Stomach (tissue), 9 donors: ENCODE data around the gene MMP10. TPM values are rescaled to one million over a fixed set of nuclear protein-coding genes. Genes with fewer than 3 reads are reported as not detected.

Experiments
- DNase-seq, 2 donors: peaks; one replicate each; pipeline versions ENCODE4 v3.0.0 to v3.0.0-alpha.2; 2013 to 2019
- H3K27ac ChIP-seq, 5 donors: fragments of 200-600 bp in 4 of 5; sonication (generic) in 4 of 5; one replicate each; pipeline ENCODE4 v1.5.1; 2013 to 2019; ENCODE audit warnings: mild to moderate bottlenecking in 1 of 5, moderate library complexity in 1 of 5
- H3K27me3 ChIP-seq, 3 donors: fragments of 200-600 bp; sonication (generic); one replicate each; pipeline ENCODE4 v1.5.1; 2017 to 2019; ENCODE audit warnings: mixed run types in 1 of 3
- H3K36me3 ChIP-seq, 4 donors: fragments of 200-600 bp; sonication (generic); 1 replicate in 3 of 4; 2 replicates in 1 of 4; pipeline ENCODE4 v1.5.1; 2016 to 2019
- H3K4me1 ChIP-seq, 4 donors: fragments of 200-600 bp; sonication (generic); one replicate each; pipeline ENCODE4 v1.5.1; 2016 to 2019
- H3K4me3 ChIP-seq, 4 donors: fragments of 200-600 bp; sonication (generic) in 3 of 4; one replicate each; pipeline ENCODE4 v1.5.1; 2016 to 2019; ENCODE audit warnings: mild to moderate bottlenecking in 1 of 4
- H3K9me3 ChIP-seq, 4 donors: fragments of 200-600 bp; sonication (generic); one replicate each; pipeline ENCODE4 v1.5.1; 2016 to 2019
- EP300 ChIP-seq: sonication (generic); formaldehyde crosslinking; IDR thresholded peaks from one replicate; pipeline ENCODE4 v1.6.1; 2017; ENCODE audit warnings: antibody characterized with exemption
- POLR2A ChIP-seq, 4 donors: fragments of 450-650 bp; IDR thresholded peaks; one replicate each; pipeline ENCODE4 v1.6.1; 2016; ENCODE audit warnings: antibody characterized with exemption in 4 of 4, control low read depth in 2 of 4, mild to moderate bottlenecking in 1 of 4, moderate library complexity in 1 of 4
- POLR2AphosphoS5 ChIP-seq, 3 donors: sonication (generic); formaldehyde crosslinking; IDR thresholded peaks; one replicate each; pipeline ENCODE4 v1.6.1; 2016; ENCODE audit warnings: antibody characterized with exemption in 3 of 3
- WGBS, 5 donors: extraction: QIAGEN DNeasy Blood & Tissue Kit in 3 of 5; methylation state at CpG; one replicate each; pipeline versions ENCODE4 v1.1.5 to v1.1.7; 2013 to 2018; 5-methylcytosine and 5-hydroxymethylcytosine counted together
- intact Hi-C: fragments of 100-400 bp; cut with DNase I; formaldehyde crosslinking; loops from one replicate; pipeline ENCODE4 v1.15.1; 2023; ENCODE audit warnings: low total_unique reads
- polyA plus RNA-seq, 3 donors: library from polyadenylated mRNA; stranded (reverse); fragments of 200-250 nt; gene quantifications; one replicate each; pipeline ENCODE4 v1.2.3, GENCODE V29; 2013
- total RNA-seq, 5 donors: library from RNA; depleted of rRNA; stranded (reverse); fragments of >200 nt; gene quantifications; one replicate each; pipeline versions ENCODE4 v1.1.0 to v1.2.3, GENCODE V29; 2014 to 2016
- TF ChIP-seq, protein P1 (sequence below), 7 experiments: fragments of 450-650 bp in 4 of 7; fragments of 200-600 bp in 3 of 7; sonication (generic) in 3 of 7; IDR thresholded peaks; one replicate each; pipeline ENCODE4 v1.5.1; 2016 to 2019; ENCODE audit warnings: antibody characterized with exemption in 7 of 7, control low read depth in 2 of 7, mild to moderate bottlenecking in 1 of 7
- donor health status: healthy with polysubstance abuse.
- donor health status: Bipolar disorder and iron deficiency.
- donor health status: healthy.

The MMP10 gene
- total and polyA plus RNA-seq, 8 donors: 0.10 to 8.8 (median 0.92) TPM; not detected in 3

DNA sequence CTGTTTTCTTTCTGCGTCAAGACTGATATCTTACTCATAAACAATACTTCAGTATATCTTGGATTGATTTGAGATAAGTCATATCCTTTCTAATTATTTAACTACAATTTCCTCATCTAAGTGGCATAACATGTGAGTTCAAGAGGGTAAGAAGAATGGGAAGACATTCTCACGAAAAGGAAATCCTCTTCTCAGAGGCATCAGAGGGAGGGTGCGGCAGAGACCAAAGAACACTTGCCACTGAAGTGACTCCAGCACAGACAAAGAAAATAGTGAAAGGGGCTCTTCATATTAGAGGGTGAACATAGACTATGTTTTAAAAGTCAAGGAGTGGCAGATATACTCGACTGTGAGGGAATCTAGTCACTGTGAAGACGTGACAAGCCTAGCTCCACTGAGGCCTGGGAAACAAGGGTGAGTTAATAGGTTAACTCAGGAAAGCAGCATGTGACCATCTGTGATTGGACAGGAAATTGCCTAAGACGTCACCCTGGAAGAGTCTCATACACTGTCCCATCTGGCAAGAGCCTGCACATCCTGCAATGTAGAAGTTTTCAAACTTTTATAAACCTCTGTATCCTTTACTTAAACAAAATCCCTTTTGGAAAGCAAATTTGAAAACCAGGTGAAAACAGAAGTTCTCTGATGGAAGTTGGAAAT lies 19.4 kb upstream of the MMP10 start:
- Histone ChIP-seq H3K4me3 (no peak overlapping the region), H3K9me3 (no peaks in the 10 kb centered on the region), H3K27me3 (no peaks in the 10 kb centered on the region), H3K36me3 (no peaks in the 10 kb centered on the region), H3K4me1 (peaks cover 0 to 22% (median under 1%) of the 10 kb centered on the region in 4 donors), H3K27ac (peak overlapping the region in 1 of 5 donors; percentile 45)
- intact Hi-C loops: no loop called here
- TF ChIP-seq POLR2A (IDR thresholded peaks at IDR 0.05) (no peak), EP300 (no peak), POLR2AphosphoS5 (IDR thresholded peaks at IDR 0.05) (no peak)
- TF ChIP-seq, protein P1, sequence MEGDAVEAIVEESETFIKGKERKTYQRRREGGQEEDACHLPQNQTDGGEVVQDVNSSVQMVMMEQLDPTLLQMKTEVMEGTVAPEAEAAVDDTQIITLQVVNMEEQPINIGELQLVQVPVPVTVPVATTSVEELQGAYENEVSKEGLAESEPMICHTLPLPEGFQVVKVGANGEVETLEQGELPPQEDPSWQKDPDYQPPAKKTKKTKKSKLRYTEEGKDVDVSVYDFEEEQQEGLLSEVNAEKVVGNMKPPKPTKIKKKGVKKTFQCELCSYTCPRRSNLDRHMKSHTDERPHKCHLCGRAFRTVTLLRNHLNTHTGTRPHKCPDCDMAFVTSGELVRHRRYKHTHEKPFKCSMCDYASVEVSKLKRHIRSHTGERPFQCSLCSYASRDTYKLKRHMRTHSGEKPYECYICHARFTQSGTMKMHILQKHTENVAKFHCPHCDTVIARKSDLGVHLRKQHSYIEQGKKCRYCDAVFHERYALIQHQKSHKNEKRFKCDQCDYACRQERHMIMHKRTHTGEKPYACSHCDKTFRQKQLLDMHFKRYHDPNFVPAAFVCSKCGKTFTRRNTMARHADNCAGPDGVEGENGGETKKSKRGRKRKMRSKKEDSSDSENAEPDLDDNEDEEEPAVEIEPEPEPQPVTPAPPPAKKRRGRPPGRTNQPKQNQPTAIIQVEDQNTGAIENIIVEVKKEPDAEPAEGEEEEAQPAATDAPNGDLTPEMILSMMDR (IDR thresholded peaks at IDR 0.05): no peak
- 47 to 59% (median 55%) methylated on average over 6 of the region's 6 CpGs for WGBS, 5 donors
- DNase-seq: peak in 1 of 2 donors; percentile 34

DNA sequence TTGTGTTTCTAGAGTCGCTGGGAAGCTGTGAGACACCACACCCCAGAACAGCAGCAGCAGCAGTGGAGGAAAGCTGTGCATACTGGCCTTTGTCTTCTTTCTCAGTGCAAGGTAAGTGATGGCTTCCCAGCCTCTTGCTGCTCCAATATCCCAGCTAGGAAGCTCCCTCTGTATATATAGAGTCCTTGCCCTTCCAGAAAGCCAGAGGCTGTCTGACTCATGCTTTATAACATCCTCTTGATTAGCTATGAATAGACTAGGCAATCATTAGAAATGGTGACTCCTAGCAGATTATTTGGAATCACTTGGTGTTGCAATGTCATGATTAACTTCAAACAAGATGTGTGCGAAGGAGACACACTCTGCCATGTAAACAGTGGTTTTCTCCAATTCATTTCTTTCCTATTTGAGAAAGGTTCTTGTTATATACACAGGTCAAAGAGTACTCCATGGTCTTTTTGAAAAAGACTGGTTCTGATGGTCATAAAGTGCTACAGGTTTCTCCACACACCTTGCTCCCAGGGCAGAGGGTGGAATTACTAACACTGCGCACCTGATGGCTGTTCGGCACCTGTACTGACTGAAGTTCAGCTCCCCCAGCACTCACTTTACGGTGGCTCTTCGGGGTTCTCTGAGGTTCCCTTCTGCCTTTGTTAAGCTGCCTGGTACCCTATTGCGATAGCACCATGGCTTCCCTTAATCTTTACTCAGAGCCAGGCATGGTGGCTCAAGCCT lies 17.8 kb upstream of the MMP10 start, which contains the start of gene MMP1:
MMP1 (minus strand) TSS at position 149 of the 735 bp plus-strand sequence; CDS start at position 81, 68 bp downstream.
- no peaks in the 10 kb centered on the region for H3K27me3 ChIP-seq
- peaks cover 8 to 37% (median 10%) of the 10 kb centered on the region in 4 donors for H3K4me1 ChIP-seq
- H3K4me3 ChIP-seq: no peak within 1 kb of the TSS
- intact Hi-C loops: no loop called here
- TF ChIP-seq POLR2AphosphoS5 (IDR thresholded peaks at IDR 0.05) (peak in 2 of 3 donors; percentile 36 to 42), EP300 (no peak)
- H3K36me3 ChIP-seq: no peaks in the 10 kb centered on the region
- WGBS, 5 donors: 78 to 83% (median 81%) methylated on average over 7 of the region's 7 CpGs
- no peak for DNase-seq
- H3K9me3 ChIP-seq: no peaks in the 10 kb centered on the region
- no peak within 1 kb of the TSS for H3K27ac ChIP-seq

DNA sequence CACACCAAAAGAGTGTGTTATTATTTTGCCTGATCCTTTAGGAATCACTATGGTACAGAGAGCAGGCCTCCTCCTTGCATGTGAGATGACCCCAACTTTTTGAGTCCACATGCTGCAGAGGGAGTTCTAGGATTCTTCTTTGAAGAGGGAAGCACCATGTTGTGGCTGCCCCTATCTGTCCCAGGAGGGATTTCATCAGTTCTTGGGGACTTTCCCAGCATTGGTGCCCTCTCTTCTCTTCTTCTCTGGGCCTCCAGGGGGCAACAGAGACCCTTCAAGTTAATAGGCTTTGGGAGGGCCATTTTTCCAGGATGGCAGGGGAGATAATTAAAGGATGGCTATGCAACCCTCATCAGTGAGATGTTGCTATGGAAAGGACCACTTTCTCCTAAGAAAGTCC lies 14.0 kb upstream of the MMP10 start:
- H3K4me1 ChIP-seq: peaks cover 9 to 32% (median 12%) of the 10 kb centered on the region in 4 donors
- H3K9me3 ChIP-seq: no peaks in the 10 kb centered on the region
- H3K27me3 ChIP-seq: no peaks in the 10 kb centered on the region
- DNase-seq: no peak
- H3K36me3 ChIP-seq: no peaks in the 10 kb centered on the region
- H3K4me3 ChIP-seq: no peak overlapping the region
- H3K27ac ChIP-seq: peak overlapping the region in 3 of 5 donors; percentile 5 to 68 (median 22)
- intact Hi-C loops: no loop called here
- TF ChIP-seq, protein P1 (IDR thresholded peaks at IDR 0.05): no peak
- TF ChIP-seq EP300 (no peak), POLR2A (IDR thresholded peaks at IDR 0.05) (no peak), POLR2AphosphoS5 (IDR thresholded peaks at IDR 0.05) (no peak)

DNA sequence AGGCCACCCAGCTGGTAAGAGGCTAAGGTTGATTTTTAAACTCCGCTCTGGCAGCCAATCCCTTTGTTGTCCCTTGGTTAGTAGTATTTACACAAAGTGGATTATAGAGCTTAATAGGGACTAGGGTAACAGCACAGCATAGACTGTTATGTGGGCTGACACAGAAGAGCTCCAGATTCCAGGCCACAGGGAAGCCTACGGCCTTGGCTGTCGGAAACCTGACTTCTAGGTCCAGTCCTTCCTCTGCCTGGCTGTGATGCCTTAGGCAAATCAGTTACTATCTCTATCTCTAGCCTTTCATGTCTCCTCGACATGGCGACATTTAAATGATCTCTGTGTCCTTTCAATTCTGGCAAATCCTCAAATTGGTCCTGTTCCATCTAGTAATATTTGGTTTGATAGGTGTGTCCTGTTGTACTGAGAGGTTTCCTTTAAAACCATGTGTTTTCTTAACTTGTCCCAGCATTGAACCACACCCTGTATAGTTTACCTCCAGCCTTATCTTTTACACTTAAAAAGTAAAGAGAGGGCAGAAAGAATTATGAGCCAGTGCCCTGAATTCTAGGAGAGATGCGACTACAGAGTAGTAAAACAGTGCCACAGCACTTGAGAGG lies 13.4 kb upstream of the MMP10 start:
- WGBS, 5 donors: 21 to 48% (median 33%) methylated on average over 6 of the region's 6 CpGs
- peak in 1 of 2 donors; percentile 31 for DNase-seq
- H3K4me3 ChIP-seq: no peak overlapping the region
- intact Hi-C loops: no loop called here
- H3K9me3 ChIP-seq: no peaks in the 10 kb centered on the region
- H3K27me3 ChIP-seq: no peaks in the 10 kb centered on the region
- peaks cover 9 to 31% (median 12%) of the 10 kb centered on the region in 4 donors for H3K4me1 ChIP-seq
- TF ChIP-seq POLR2A (IDR thresholded peaks at IDR 0.05) (no peak), POLR2AphosphoS5 (IDR thresholded peaks at IDR 0.05) (peak in 2 of 3 donors; percentile 27 to 41)
- H3K36me3 ChIP-seq: no peaks in the 10 kb centered on the region
- peak overlapping the region; percentile 22 to 76 (median 68) for H3K27ac ChIP-seq

DNA sequence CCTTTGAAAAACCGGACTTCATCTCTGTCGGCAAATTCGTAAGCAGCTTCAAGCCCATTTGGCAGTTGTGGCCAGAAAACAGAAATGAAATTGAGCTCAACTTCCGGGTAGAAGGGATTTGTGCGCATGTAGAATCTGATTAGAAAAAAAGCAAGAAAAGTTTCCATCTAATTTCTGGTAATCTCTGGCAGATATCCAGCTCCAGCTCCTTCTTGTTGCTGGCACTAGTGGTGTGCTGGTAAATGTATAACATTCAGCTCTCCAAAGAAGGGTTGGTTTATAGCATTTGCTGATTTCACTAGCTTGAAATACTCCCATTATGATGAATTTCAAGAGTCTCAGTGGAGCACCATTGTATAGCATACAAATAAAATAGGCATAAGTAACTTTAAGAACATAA lies 12.2 kb upstream of the MMP10 start:
- H3K4me3 ChIP-seq: peak overlapping the region; percentile 14 to 36 (median 30)
- no peak for TF ChIP-seq EP300
- TF ChIP-seq POLR2AphosphoS5 (IDR thresholded peaks at IDR 0.05): peak in 1 of 3 donors; percentile 46
- TF ChIP-seq, protein P1 (IDR thresholded peaks at IDR 0.05): no peak
- TF ChIP-seq POLR2A (IDR thresholded peaks at IDR 0.05): no peak
- H3K9me3 ChIP-seq: no peaks in the 10 kb centered on the region
- H3K27me3 ChIP-seq: no peaks in the 10 kb centered on the region
- peaks cover 9 to 27% (median 12%) of the 10 kb centered on the region in 4 donors for H3K4me1 ChIP-seq
- WGBS, 5 donors: 27 to 53% (median 40%) methylated on average over 5 of the region's 5 CpGs
- peak in 1 of 2 donors; percentile 26 for DNase-seq
- H3K36me3 ChIP-seq: no peaks in the 10 kb centered on the region
- H3K27ac ChIP-seq: peak overlapping the region in 4 of 5 donors; percentile 57 to 69 (median 64)
- intact Hi-C loops: no loop called here
